ENCODE data around the gene SDSL. TPM values are rescaled to one million over a fixed set of nuclear protein-coding genes. Genes with fewer than 3 reads are reported as not detected.

Gene SDSL
- total RNA-seq, 4 donors from 2014 or later = 0.48 to 3.1 (median 1.5) TPM; not detected in 1

- Histone ChIP-seq H3K9me3 (no peaks in the 10 kb centered on the region), H3K27me3 (peaks cover 0 to 2% (median 0%) of the 10 kb centered on the region in 4 donors), H3K27ac (no peak overlapping the region), H3K4me3 (no peak overlapping the region), H3K4me1 (no peaks in the 10 kb centered on the region), H3K36me3 (peaks cover 0 to 46% (median 4%) of the 10 kb centered on the region in 3 donors)
- DNase-seq = no peak
- TF ChIP-seq, protein P1, sequence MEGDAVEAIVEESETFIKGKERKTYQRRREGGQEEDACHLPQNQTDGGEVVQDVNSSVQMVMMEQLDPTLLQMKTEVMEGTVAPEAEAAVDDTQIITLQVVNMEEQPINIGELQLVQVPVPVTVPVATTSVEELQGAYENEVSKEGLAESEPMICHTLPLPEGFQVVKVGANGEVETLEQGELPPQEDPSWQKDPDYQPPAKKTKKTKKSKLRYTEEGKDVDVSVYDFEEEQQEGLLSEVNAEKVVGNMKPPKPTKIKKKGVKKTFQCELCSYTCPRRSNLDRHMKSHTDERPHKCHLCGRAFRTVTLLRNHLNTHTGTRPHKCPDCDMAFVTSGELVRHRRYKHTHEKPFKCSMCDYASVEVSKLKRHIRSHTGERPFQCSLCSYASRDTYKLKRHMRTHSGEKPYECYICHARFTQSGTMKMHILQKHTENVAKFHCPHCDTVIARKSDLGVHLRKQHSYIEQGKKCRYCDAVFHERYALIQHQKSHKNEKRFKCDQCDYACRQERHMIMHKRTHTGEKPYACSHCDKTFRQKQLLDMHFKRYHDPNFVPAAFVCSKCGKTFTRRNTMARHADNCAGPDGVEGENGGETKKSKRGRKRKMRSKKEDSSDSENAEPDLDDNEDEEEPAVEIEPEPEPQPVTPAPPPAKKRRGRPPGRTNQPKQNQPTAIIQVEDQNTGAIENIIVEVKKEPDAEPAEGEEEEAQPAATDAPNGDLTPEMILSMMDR (IDR thresholded peaks at IDR 0.05) = no peak
- no peak for TF ChIP-seq POLR2A (IDR thresholded peaks at IDR 0.05)
- WGBS, 2 donors = 83 to 88% methylated on average over 7 to 9 of the region's 9 CpGs
- intact Hi-C loops (cut with DNase I) = no loop called here
Measured at GRCh38 chr12:113391650-113392337, 30.4 kb upstream of the SDSL start.

DNA sequence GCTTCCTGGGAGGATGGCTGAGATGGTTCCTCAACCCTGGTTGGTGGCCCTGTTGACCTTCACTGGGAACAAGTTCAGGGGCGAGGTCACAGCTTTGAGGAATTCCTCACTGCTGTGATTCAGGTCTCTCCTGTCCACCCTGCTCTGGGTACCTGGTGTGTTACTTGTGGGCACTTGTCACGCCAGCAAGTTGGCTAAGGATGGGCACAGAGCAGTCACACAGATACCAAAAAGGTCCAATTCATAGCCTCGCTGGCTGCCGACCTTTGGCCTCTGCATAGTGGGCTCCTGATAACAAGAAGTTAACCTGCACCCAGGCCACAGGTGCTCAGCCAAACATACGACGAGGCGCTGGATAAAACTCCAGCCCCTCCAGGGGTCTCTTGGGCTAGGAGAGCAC, 29.7 kb upstream of the SDSL start:
- peaks cover 0 to 9% (median 0%) of the 10 kb centered on the region in 4 donors for H3K27me3 ChIP-seq
- intact Hi-C loops (cut with DNase I) = no loop called here
- H3K27ac ChIP-seq = no peak overlapping the region
- 75 to 100% methylated on average over 1 to 2 of the region's 7 CpGs for WGBS, 2 donors
- no peaks in the 10 kb centered on the region for H3K4me1 ChIP-seq
- H3K4me3 ChIP-seq = no peak overlapping the region
- no peak for DNase-seq
- TF ChIP-seq POLR2A (IDR thresholded peaks at IDR 0.05) = no peak
- TF ChIP-seq, protein P1 (IDR thresholded peaks at IDR 0.05) = no peak
- no peaks in the 10 kb centered on the region for H3K9me3 ChIP-seq
- peaks cover 0 to 39% (median 0%) of the 10 kb centered on the region in 3 donors for H3K36me3 ChIP-seq

GRCh38 chr12:113392988-113393579, 29.1 kb upstream of the SDSL start:
- WGBS, 2 donors = 65 to 72% methylated on average over 4 to 17 of the region's 17 CpGs
- intact Hi-C loops (cut with DNase I) = no loop called here
- Histone ChIP-seq H3K27me3 (peaks cover 0 to 12% (median 0%) of the 10 kb centered on the region in 4 donors), H3K4me1 (no peaks in the 10 kb centered on the region), H3K9me3 (no peaks in the 10 kb centered on the region), H3K4me3 (no peak overlapping the region), H3K36me3 (peaks cover 0 to 33% (median 0%) of the 10 kb centered on the region in 3 donors), H3K27ac (no peak overlapping the region)
- DNase-seq = no peak
- TF ChIP-seq POLR2A (IDR thresholded peaks at IDR 0.05) = no peak
- TF ChIP-seq, protein P1 (IDR thresholded peaks at IDR 0.05) = no peak

DNA sequence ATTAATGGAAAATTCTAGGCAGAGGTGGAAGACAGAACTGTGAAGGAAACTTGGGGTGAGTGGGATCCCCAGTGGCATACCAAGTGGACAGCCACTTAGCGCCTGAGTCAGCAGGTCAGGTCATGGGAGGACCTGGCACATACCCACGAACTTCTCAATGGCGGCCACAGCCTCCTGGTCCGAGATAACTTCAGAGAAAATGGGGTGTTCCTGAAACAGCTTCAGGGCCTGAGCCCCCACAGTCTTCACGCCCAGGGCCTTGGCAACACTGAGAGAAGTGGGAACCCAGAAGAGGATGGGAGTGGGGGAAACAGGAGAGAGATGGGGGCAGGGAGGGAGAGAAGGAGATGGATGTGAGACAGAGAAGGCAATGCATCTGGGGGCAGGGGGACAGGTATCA, 28.4 kb upstream of the SDSL start:
- Histone ChIP-seq H3K27me3 (peaks cover 0 to 19% (median 0%) of the 10 kb centered on the region in 4 donors), H3K36me3 (peaks cover 0 to 26% (median 0%) of the 10 kb centered on the region in 3 donors), H3K27ac (no peak overlapping the region), H3K9me3 (no peaks in the 10 kb centered on the region), H3K4me3 (no peak overlapping the region), H3K4me1 (no peaks in the 10 kb centered on the region)
- DNase-seq = no peak
- no peak for TF ChIP-seq POLR2A (IDR thresholded peaks at IDR 0.05)
- TF ChIP-seq, protein P1 (IDR thresholded peaks at IDR 0.05) = no peak
- 77 to 88% methylated on average over 5 of the region's 5 CpGs for WGBS, 2 donors
- intact Hi-C loops (cut with DNase I) = no loop called here

GRCh38 chr12:113395119-113395518, 27.1 kb upstream of the SDSL start:
- no peaks in the 10 kb centered on the region for H3K9me3 ChIP-seq
- no peak overlapping the region for H3K27ac ChIP-seq
- H3K36me3 ChIP-seq = peaks cover 0 to 13% (median 0%) of the 10 kb centered on the region in 3 donors
- no peak for DNase-seq
- H3K4me1 ChIP-seq = no peaks in the 10 kb centered on the region
- intact Hi-C loops (cut with DNase I) = no loop called here
- no peak for TF ChIP-seq POLR2A (IDR thresholded peaks at IDR 0.05)
- TF ChIP-seq, protein P1 (IDR thresholded peaks at IDR 0.05) = no peak
- WGBS, 2 donors = 51 to 78% methylated on average over 3 to 4 of the region's 5 CpGs
- H3K4me3 ChIP-seq = no peak overlapping the region
- H3K27me3 ChIP-seq = peaks cover 0 to 32% (median 0%) of the 10 kb centered on the region in 4 donors

All from esophagus squamous epithelium (tissue), 5 donors.